K562 (cell line): ENCODE results near the gene CKLF. TPM values are rescaled to one million over a fixed set of nuclear protein-coding genes. Genes with fewer than 3 reads are reported as not detected.

Experiments
- ATAC-seq: fragments of 200-7000 bp; cut with Tn5 transposase; 3 replicates; pipeline ENCODE4 v1.9.1; 2020; ENCODE audit warnings: moderate library complexity
- BruUV-seq: library from RNA; stranded (reverse); fragments of 400-500 nt; replicated peaks from 2 replicates; lab custom pipeline; 2021; lab: Mats Ljungman, UMichigan
- CTCF ChIA-PET: fragments of 300-600 bp; formaldehyde crosslinking; extraction: SDS; loops from one replicate; lab custom pipeline; 2021; ENCODE audit warnings: low intra/inter-chr PET ratio; lab: Yijun Ruan, JAX
- POLR2A ChIA-PET: fragments of 300-600, 350-650 bp; sonication (Branson Sonifier 250); formaldehyde crosslinking; extraction: SDS; loops from one replicate; lab custom pipeline; 2021; ENCODE audit warnings: antibody characterized with exemption, inconsistent platforms; lab: Yijun Ruan, JAX
- DNase-seq, 4 experiments: peaks; one replicate each; pipeline versions ENCODE4 v3.0.0 to v3.0.0-alpha.2; 2011 to 2018; ENCODE audit warnings: low spot score in 3 of 4, mixed read lengths in 3 of 4; ENCODE audit errors: extremely low read depth in 1 of 4
- FAIRE-seq: peaks from 2 replicates; lab custom pipeline; 2011; peaks lifted over from hg19 to GRCh38; lab: Jason Lieb, UNC
- H2AFZ ChIP-seq: 2 replicates; pipeline ENCODE4 v1.6.0; 2011; ENCODE audit warnings: low read depth, low read length, control low read depth, inconsistent platforms
- H3K27ac ChIP-seq: fragments of 200-600 bp; 3 replicates; pipeline ENCODE4 v1.8.0; 2011; ENCODE audit warnings: low read depth, mild to moderate bottlenecking, control low read depth, inconsistent platforms, low read length, moderate library complexity, mixed read lengths; ENCODE audit errors: extremely low read depth
- H3K27me3 ChIP-seq, 2 experiments: fragments of 300-600 bp in 1 of 2; 2 replicates in 1 of 2; 3 replicates in 1 of 2; pipeline versions ENCODE4 v1.6.0 to v1.8.0; 2011; ENCODE audit warnings: inconsistent platforms in 2 of 2, low read length in 2 of 2, mild to moderate bottlenecking in 1 of 2, mixed read lengths in 1 of 2, moderate library complexity in 1 of 2; ENCODE audit not compliant: control insufficient read depth in 2 of 2, insufficient read depth in 2 of 2
- H3K36me3 ChIP-seq: fragments of 300-600 bp; 3 replicates; pipeline ENCODE4 v1.8.0; 2011; ENCODE audit warnings: mild to moderate bottlenecking, low read length, inconsistent platforms; ENCODE audit not compliant: control insufficient read depth, insufficient read depth
- H3K4me1 ChIP-seq, 2 experiments: fragments of 200-600 bp in 1 of 2; replicated peaks in 1 of 2; 2 replicates in 1 of 2; 3 replicates in 1 of 2; pipeline versions ENCODE4 v1.5.1 to v1.8.0; 2011; ENCODE audit warnings: inconsistent platforms in 2 of 2, low read length in 2 of 2, mild to moderate bottlenecking in 1 of 2, mixed read lengths in 1 of 2, moderate library complexity in 1 of 2; ENCODE audit not compliant: control insufficient read depth in 2 of 2, insufficient read depth in 2 of 2
- H3K4me2 ChIP-seq: 2 replicates; pipeline ENCODE4 v1.6.1; 2011; ENCODE audit warnings: low read length, control low read depth, inconsistent platforms, mixed read lengths; ENCODE audit not compliant: insufficient read depth
- H3K4me3 ChIP-seq: fragments of 200-600 bp; sonication (generic), shearing (Covaris generic); 2 replicates; pipeline ENCODE4 v1.5.1; 2016; ENCODE audit warnings: control low read depth, inconsistent platforms
- H3K79me2 ChIP-seq: fragments of 200-600 bp; 3 replicates; pipeline ENCODE4 v1.8.0; 2011; ENCODE audit warnings: low read length, inconsistent platforms; ENCODE audit not compliant: control insufficient read depth, insufficient read depth
- H3K9ac ChIP-seq, 2 experiments: 2 replicates each; pipeline versions ENCODE4 v1.6.0 to v1.6.1; 2011; ENCODE audit warnings: low read depth in 2 of 2, low read length in 2 of 2, control low read depth in 1 of 2, inconsistent platforms in 1 of 2, mild to moderate bottlenecking in 1 of 2, mixed read lengths in 1 of 2; ENCODE audit not compliant: insufficient read depth in 1 of 2
- H3K9me1 ChIP-seq: one replicate; pipeline ENCODE4 v1.6.0; 2011; ENCODE audit warnings: inconsistent platforms, mild to moderate bottlenecking, low read length, moderate library complexity; ENCODE audit not compliant: control insufficient read depth, insufficient read depth
- H3K9me3 ChIP-seq: replicated peaks from 2 replicates; pipeline ENCODE4 v1.5.1; 2011; ENCODE audit warnings: low read depth, low read length, inconsistent platforms; ENCODE audit not compliant: control insufficient read depth, insufficient read depth
- H4K20me1 ChIP-seq: replicated peaks from 2 replicates; pipeline ENCODE4 v1.6.1; 2011; ENCODE audit warnings: low read length, inconsistent platforms, mixed read lengths; ENCODE audit not compliant: control insufficient read depth, insufficient read depth
- CEBPB ChIP-seq: fragments of 450-650 bp; IDR thresholded peaks from 2 replicates; pipeline ENCODE4 v1.6.1; 2016; ENCODE audit warnings: missing genetic modification characterization, missing compliant biosample characterization
- ETV1 ChIP-seq: fragments of 450-650 bp; conservative IDR thresholded peaks from 2 replicates; pipeline ENCODE4 v1.6.1; 2016; ENCODE audit warnings: missing genetic modification characterization, control low read depth, low read depth, missing compliant biosample characterization
- HNRNPK ChIP-seq: fragments of 200-400 bp; formaldehyde crosslinking; IDR thresholded peaks from one replicate; pipeline ENCODE4 v1.6.1; 2018; ENCODE audit warnings: mild to moderate bottlenecking, low read depth, low read length; ENCODE audit not compliant: poor library complexity, severe bottlenecking
- HNRNPL ChIP-seq: fragments of 200-400 bp; formaldehyde crosslinking; IDR thresholded peaks from 2 replicates; pipeline ENCODE4 v1.6.1; 2017; ENCODE audit warnings: low read depth, mild to moderate bottlenecking, low read length
- KAT2B ChIP-seq: IDR thresholded peaks from one replicate; pipeline ENCODE4 v1.6.1; 2012; ENCODE audit warnings: low read depth, mild to moderate bottlenecking, control low read depth, inconsistent platforms, low read length, moderate library complexity
- NFIX ChIP-seq: fragments of 250-450 bp; sonication (Bioruptor Pico); IDR thresholded peaks from 2 replicates; pipeline ENCODE4 v1.4.0; 2020; ENCODE audit warnings: low read depth, mild to moderate bottlenecking, moderate library complexity
- PHF20 ChIP-seq: fragments of 450-650 bp; IDR thresholded peaks from 2 replicates; pipeline ENCODE4 v1.6.1; 2018; ENCODE audit not compliant: partially characterized antibody
- POLR2AphosphoS5 ChIP-seq: IDR thresholded peaks from 2 replicates; pipeline ENCODE4 v1.6.1; 2011; ENCODE audit warnings: mild to moderate bottlenecking, low read depth, low read length, moderate library complexity; ENCODE audit not compliant: control insufficient read depth, insufficient read depth
- PTTG1 ChIP-seq: fragments of 450-650 bp; IDR thresholded peaks from 2 replicates; pipeline ENCODE4 v1.6.1; 2016; ENCODE audit warnings: low read depth, mild to moderate bottlenecking, missing genetic modification characterization, missing compliant biosample characterization
- SREBF2 ChIP-seq: sonication (generic); formaldehyde crosslinking; IDR thresholded peaks from 2 replicates; pipeline ENCODE4 v1.4.0; 2020; ENCODE audit warnings: mild to moderate bottlenecking, missing genetic modification reagents
- WHSC1 ChIP-seq: IDR thresholded peaks from one replicate; pipeline ENCODE4 v1.6.1; 2012; ENCODE audit warnings: low read length, control low read depth, inconsistent platforms
- ZNF165 ChIP-seq: fragments of 250-450 bp; sonication (Bioruptor Pico); IDR thresholded peaks from 2 replicates; pipeline ENCODE4 v1.4.0; 2020; ENCODE audit warnings: borderline replicate concordance
- ZNF507 ChIP-seq: conservative IDR thresholded peaks from 2 replicates; pipeline ENCODE4 v1.6.1; 2017; ENCODE audit warnings: missing genetic modification characterization, missing compliant biosample characterization
- WGBS: fragments of 100-300 bp; shearing (Covaris generic); methylation state at CpG from one replicate; pipeline ENCODE4 v1.1.6; 2016; ENCODE audit warnings: low coverage, mixed read lengths; ENCODE audit not compliant: insufficient coverage; ENCODE audit errors: missing lambda C conversion rate; 5-methylcytosine and 5-hydroxymethylcytosine counted together
- in situ Hi-C: fragments of 300-500 bp; cut with MboI; formaldehyde crosslinking; loops from 4 replicates; pipeline ENCODE4 v1.15.0; 2018; ENCODE audit warnings: inconsistent platforms, mixed read lengths
- intact Hi-C: fragments of 100-400 bp; cut with micrococcal nuclease; formaldehyde crosslinking; loops from 2 replicates; pipeline ENCODE4 v1.14.2; 2022
- polyA plus RNA-seq, 8 experiments: library from polyadenylated mRNA; depleted of rRNA in 4 of 8; stranded (reverse) in 5 of 8; unstranded in 3 of 8; fragments of >200 nt; fragmentation: Nextera tagmentation in 2 of 8; fragmentation: Illumina TruSeq in 1 of 8; extraction: Ambion mirVana in 2 of 8; extraction: Trizol in 1 of 8; gene quantifications; 2 replicates each; pipeline versions ENCODE4 v1.2.1 to v1.2.3, GENCODE V29; 2011 to 2014; ENCODE audit warnings: inconsistent platforms in 1 of 8, missing spikeins in 1 of 8
- total RNA-seq, 7 experiments: library from RNA; depleted of rRNA in 6 of 7; stranded (reverse); fragments of >200 nt in 6 of 7; fragmentation: Illumina TruSeq in 2 of 7; extraction: Trizol in 2 of 7; gene quantifications; 2 replicates each; pipeline versions ENCODE4 v1.2.1 to v1.2.3, GENCODE V29; 2011 to 2021; ENCODE audit warnings: low replicate concordance in 1 of 7
- TF ChIP-seq, protein P1 (sequence below): IDR thresholded peaks from 2 replicates; pipeline ENCODE4 v1.6.1; 2016; ENCODE audit warnings: missing genetic modification characterization, missing compliant biosample characterization
- TF ChIP-seq, protein P2 (sequence below): fragments of 450-650 bp; IDR thresholded peaks from 2 replicates; pipeline ENCODE4 v1.6.1; 2016; ENCODE audit warnings: mild to moderate bottlenecking
- TF ChIP-seq, protein P3 (sequence below), 2 experiments: fragments of 450-650 bp in 1 of 2; sonication (generic) in 1 of 2; formaldehyde crosslinking; conservative IDR thresholded peaks; 2 replicates each; pipeline versions ENCODE4 v1.4.0 to v1.8.1; 2020 to 2022; ENCODE audit warnings: mild to moderate bottlenecking in 1 of 2, missing genetic modification reagents in 1 of 2
- TF ChIP-seq, protein P4 (sequence below): sonication (generic); formaldehyde crosslinking; IDR thresholded peaks from 2 replicates; pipeline ENCODE4 v1.8.1; 2023; ENCODE audit warnings: mild to moderate bottlenecking, missing genetic modification reagents

The CKLF gene
- total and polyA plus RNA-seq, 9 of the 15 experiments (the other 6 are each of a cell fraction or from before 2014, with no cell fraction given): 84.8 to 322 (median 118) TPM

DNA sequence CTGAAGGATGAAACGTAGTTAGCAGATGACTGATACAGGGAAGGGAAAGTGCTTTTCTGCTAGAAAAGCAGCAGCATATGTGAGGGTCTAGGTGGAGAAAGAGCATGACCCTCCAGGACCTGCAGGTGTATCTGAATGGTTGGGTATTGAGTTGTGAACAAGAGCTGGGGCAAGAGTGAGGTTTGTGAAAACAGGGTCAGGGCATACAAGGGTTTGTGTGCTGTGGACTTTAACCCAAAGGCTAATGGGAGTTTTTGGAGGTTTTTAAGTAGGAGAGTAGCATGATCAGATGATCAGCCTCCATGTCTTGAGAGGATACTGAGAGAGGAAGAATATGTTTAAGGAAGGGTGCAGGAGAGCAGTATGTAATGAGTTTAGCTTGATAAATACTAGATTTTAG, 7.7 kb downstream of the CKLF start:
- 69% methylated on average over 1 of the region's 1 CpG for WGBS
- CTCF ChIA-PET: no interaction called here
- ATAC-seq: no peak
- intact Hi-C loops: no loop called here
- FAIRE-seq: no peak
- H3K79me2 ChIP-seq: peaks cover 7% of the 10 kb centered on the region; the same call in 2 of the 3 replicates
- no TSS peak for BruUV-seq
- TF ChIP-seq ZNF165 (CRISPR knock-in tag): no peak
- TF ChIP-seq, protein P1, sequence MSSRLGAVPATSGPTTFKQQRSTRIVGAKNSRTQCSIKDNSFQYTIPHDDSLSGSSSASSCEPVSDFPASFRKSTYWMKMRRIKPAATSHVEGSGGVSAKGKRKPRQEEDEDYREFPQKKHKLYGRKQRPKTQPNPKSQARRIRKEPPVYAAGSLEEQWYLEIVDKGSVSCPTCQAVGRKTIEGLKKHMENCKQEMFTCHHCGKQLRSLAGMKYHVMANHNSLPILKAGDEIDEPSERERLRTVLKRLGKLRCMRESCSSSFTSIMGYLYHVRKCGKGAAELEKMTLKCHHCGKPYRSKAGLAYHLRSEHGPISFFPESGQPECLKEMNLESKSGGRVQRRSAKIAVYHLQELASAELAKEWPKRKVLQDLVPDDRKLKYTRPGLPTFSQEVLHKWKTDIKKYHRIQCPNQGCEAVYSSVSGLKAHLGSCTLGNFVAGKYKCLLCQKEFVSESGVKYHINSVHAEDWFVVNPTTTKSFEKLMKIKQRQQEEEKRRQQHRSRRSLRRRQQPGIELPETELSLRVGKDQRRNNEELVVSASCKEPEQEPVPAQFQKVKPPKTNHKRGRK: no peak
- TF ChIP-seq WHSC1: no peak
- TF ChIP-seq CEBPB (tag): no peak
- TF ChIP-seq, protein P2, sequence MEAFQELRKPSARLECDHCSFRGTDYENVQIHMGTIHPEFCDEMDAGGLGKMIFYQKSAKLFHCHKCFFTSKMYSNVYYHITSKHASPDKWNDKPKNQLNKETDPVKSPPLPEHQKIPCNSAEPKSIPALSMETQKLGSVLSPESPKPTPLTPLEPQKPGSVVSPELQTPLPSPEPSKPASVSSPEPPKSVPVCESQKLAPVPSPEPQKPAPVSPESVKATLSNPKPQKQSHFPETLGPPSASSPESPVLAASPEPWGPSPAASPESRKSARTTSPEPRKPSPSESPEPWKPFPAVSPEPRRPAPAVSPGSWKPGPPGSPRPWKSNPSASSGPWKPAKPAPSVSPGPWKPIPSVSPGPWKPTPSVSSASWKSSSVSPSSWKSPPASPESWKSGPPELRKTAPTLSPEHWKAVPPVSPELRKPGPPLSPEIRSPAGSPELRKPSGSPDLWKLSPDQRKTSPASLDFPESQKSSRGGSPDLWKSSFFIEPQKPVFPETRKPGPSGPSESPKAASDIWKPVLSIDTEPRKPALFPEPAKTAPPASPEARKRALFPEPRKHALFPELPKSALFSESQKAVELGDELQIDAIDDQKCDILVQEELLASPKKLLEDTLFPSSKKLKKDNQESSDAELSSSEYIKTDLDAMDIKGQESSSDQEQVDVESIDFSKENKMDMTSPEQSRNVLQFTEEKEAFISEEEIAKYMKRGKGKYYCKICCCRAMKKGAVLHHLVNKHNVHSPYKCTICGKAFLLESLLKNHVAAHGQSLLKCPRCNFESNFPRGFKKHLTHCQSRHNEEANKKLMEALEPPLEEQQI: no peak
- no peak for TF ChIP-seq ETV1 (tag)
- no peak for TF ChIP-seq PHF20
- TF ChIP-seq PTTG1 (tag): no peak
- no peak for TF ChIP-seq KAT2B
- TF ChIP-seq ZNF507: no peak
- no peak for TF ChIP-seq SREBF2 (CRISPR knock-in tag)
- TF ChIP-seq HNRNPK: no peak
- no peak for TF ChIP-seq POLR2AphosphoS5
- TF ChIP-seq HNRNPL: no peak
- TF ChIP-seq, protein P3, sequence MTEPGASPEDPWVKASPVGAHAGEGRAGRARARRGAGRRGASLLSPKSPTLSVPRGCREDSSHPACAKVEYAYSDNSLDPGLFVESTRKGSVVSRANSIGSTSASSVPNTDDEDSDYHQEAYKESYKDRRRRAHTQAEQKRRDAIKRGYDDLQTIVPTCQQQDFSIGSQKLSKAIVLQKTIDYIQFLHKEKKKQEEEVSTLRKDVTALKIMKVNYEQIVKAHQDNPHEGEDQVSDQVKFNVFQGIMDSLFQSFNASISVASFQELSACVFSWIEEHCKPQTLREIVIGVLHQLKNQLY (CRISPR knock-in tag; conservative IDR thresholded peaks at IDR 0.05): no peak
- TF ChIP-seq, protein P4, sequence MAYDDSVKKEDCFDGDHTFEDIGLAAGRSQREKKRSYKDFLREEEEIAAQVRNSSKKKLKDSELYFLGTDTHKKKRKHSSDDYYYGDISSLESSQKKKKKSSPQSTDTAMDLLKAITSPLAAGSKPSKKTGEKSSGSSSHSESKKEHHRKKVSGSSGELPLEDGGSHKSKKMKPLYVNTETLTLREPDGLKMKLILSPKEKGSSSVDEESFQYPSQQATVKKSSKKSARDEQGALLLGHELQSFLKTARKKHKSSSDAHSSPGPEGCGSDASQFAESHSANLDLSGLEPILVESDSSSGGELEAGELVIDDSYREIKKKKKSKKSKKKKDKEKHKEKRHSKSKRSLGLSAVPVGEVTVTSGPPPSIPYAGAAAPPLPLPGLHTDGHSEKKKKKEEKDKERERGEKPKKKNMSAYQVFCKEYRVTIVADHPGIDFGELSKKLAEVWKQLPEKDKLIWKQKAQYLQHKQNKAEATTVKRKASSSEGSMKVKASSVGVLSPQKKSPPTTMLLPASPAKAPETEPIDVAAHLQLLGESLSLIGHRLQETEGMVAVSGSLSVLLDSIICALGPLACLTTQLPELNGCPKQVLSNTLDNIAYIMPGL (CRISPR knock-in tag): no peak
- no peak for TF ChIP-seq NFIX (CRISPR knock-in tag)
- TF ChIP-seq, all 486 proteins: peak for 0
- Histone ChIP-seq H3K27ac (no peak overlapping the region), H3K9ac (no peak overlapping the region; a peak in 1 of 4 replicates), H3K4me1 (peaks cover 0 to 9% of the 10 kb centered on the region in 2 experiments; a peak in 2 of 5 replicates), H3K27me3 (no peaks in the 10 kb centered on the region), H3K4me2 (no peak overlapping the region), H3K36me3 (peaks cover 74% of the 10 kb centered on the region), H3K9me3 (no peaks in the 10 kb centered on the region), H3K4me3 (no peak overlapping the region), H4K20me1 (no peaks in the 10 kb centered on the region), H2AFZ (no peak overlapping the region), H3K9me1 (no peaks in the 10 kb centered on the region)
- POLR2A ChIA-PET: interaction anchor here (2.6 kb wide), 1 partner anchor 10 kb away, joined by 14 read pairs; no protein-coding TSS in a partner anchor
- in situ Hi-C loops: no loop called here
- no peak for DNase-seq
